ENCODE measurements around the gene ZNF367.
A peak's percentile ranks its signal among the peaks of the same experiment; 100 is the strongest.

Gene ZNF367

GRCh38 chr9:96420468-96421219, 2.5 kb upstream of the ZNF367 start:
- H3K27ac Mint-ChIP-seq: peak overlapping the region; percentile 92
- ATAC-seq: no peak
- H3K4me1 Mint-ChIP-seq: peaks cover 31% of the 10 kb centered on the region
- H3K9me3 Mint-ChIP-seq: no peaks in the 10 kb centered on the region
- H3K4me3 Mint-ChIP-seq: no peak overlapping the region
- no peaks in the 10 kb centered on the region for H3K36me3 Mint-ChIP-seq
- H3K27me3 Mint-ChIP-seq: no peaks in the 10 kb centered on the region

- peaks cover 31% of the 10 kb centered on the region for H3K4me1 Mint-ChIP-seq
- H3K27ac Mint-ChIP-seq: peak overlapping the region; percentile 92
- H3K27me3 Mint-ChIP-seq: no peaks in the 10 kb centered on the region
- H3K9me3 Mint-ChIP-seq: no peaks in the 10 kb centered on the region
- H3K36me3 Mint-ChIP-seq: no peaks in the 10 kb centered on the region
- no peak for ATAC-seq
- H3K4me3 Mint-ChIP-seq: peak overlapping the region; percentile 97
Measured at GRCh38 chr9:96419691-96419969, 1.5 kb upstream of the ZNF367 start.

GRCh38 chr9:96418920-96419690, 935 bp upstream of the ZNF367 start:
- Mint-ChIP-seq H3K36me3 (no peaks in the 10 kb centered on the region), H3K27me3 (no peaks in the 10 kb centered on the region), H3K4me1 (peaks cover 34% of the 10 kb centered on the region), H3K9me3 (no peaks in the 10 kb centered on the region), H3K4me3 (peak overlapping the region; percentile 97), H3K27ac (peak overlapping the region; percentile 92)
- ATAC-seq: peak; percentile 73

DNA sequence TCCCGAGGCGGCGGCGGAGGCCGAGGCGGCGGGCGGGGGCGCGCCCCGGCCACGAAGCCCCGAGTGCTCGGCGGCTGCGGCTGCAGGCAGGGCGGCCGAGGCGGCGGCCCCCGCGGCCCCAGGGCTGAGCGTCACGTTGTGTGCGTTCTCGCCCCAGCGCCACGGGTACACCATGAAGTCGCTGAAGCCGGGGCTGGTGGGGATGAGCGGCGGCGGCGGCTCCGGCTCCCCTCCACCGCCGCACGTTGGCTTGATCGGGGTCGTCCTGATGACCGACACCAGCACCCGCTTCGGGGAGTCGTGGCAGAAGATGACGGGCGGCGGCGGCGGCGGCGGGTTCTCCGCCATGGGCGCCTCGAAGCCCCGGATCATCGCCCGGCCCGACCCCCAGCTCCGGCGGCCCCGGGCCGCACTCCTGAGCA, 498 bp downstream of the ZNF367 start:
- H3K4me1 Mint-ChIP-seq: peaks cover 48% of the 10 kb centered on the region
- peak overlapping the region; percentile 97 for H3K4me3 Mint-ChIP-seq
- H3K9me3 Mint-ChIP-seq: no peaks in the 10 kb centered on the region
- ATAC-seq: no peak
- no peaks in the 10 kb centered on the region for H3K36me3 Mint-ChIP-seq
- peak overlapping the region; percentile 92 for H3K27ac Mint-ChIP-seq
- H3K27me3 Mint-ChIP-seq: no peaks in the 10 kb centered on the region

DNA sequence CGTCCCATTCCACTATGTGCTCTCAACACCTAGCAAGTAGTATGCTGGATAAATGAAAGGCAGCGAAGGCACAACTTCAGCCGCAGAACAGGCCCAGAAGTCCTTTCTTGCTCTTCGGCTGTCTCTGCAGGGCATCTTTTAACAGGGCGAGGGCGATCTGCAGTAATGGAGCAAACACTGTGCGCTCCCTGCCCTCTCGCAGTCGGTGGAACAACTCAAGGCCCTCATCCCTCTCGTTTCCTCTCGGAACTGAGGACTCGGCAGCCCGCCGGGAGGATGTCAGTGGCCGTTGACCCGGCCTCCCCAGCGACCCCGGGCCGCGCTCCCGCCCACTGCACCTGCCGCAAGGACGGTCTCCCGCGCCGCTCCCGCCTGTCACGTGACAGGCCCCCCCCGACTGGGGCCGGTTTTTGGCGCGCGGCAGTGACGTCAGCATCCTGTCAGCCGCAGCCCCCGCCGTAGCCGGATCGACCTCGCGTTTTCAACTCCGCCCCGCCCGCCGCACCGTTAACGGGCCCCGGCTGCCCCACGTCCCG, 1.1 kb downstream of the ZNF367 start:
- Mint-ChIP-seq H3K27me3 (no peaks in the 10 kb centered on the region), H3K36me3 (no peaks in the 10 kb centered on the region), H3K4me1 (peaks cover 54% of the 10 kb centered on the region), H3K27ac (peak overlapping the region; percentile 87), H3K4me3 (peak overlapping the region; percentile 88), H3K9me3 (no peaks in the 10 kb centered on the region)
- ATAC-seq: peak; percentile 46

- Mint-ChIP-seq H3K27ac (peak overlapping the region; percentile 78), H3K4me3 (peak overlapping the region; percentile 78), H3K27me3 (no peaks in the 10 kb centered on the region), H3K4me1 (peaks cover 36% of the 10 kb centered on the region), H3K9me3 (no peaks in the 10 kb centered on the region), H3K36me3 (no peaks in the 10 kb centered on the region)
- peak; percentile 51 for ATAC-seq
Measured at GRCh38 chr9:96413302-96414221, 4.6 kb downstream of the ZNF367 start.

DNA sequence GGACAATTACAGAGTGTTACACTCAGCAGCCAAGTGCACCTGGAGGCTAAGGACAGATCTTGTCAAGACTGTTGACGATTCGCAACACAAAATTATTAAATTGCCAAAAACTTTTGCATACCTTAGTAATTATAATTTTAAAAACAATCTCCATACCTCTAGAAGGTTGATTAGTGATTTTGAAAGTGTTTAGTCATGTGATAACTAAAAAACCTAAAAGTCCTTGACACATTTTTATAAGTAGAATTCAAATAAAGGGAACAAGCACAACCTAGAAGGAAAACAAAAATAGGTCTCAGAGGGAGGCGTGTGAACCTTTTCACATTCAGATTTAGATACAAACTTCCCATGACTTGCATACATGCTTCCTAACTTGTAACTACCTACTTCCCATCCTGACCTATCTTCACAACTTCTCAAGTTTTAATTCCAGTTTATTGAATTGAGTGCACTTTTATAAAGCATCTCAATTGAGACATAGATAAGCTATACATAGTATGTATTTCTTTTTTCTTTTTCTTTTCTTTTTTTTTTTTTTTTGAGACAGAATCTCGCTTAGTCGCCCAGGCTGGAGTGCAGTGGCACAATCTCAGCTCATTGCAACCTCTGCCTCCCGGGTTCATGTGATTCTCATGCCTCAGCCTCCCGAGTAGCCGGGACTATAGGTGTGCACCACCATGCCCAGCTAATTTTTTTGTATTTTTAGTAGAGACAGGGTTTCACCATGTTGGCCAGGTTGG, 5.8 kb downstream of the ZNF367 start:
- Mint-ChIP-seq H3K27ac (peak overlapping the region; percentile 78), H3K9me3 (no peaks in the 10 kb centered on the region), H3K36me3 (peaks cover 2% of the 10 kb centered on the region), H3K4me1 (peaks cover 38% of the 10 kb centered on the region), H3K27me3 (no peaks in the 10 kb centered on the region), H3K4me3 (no peak overlapping the region)
- no peak for ATAC-seq

DNA sequence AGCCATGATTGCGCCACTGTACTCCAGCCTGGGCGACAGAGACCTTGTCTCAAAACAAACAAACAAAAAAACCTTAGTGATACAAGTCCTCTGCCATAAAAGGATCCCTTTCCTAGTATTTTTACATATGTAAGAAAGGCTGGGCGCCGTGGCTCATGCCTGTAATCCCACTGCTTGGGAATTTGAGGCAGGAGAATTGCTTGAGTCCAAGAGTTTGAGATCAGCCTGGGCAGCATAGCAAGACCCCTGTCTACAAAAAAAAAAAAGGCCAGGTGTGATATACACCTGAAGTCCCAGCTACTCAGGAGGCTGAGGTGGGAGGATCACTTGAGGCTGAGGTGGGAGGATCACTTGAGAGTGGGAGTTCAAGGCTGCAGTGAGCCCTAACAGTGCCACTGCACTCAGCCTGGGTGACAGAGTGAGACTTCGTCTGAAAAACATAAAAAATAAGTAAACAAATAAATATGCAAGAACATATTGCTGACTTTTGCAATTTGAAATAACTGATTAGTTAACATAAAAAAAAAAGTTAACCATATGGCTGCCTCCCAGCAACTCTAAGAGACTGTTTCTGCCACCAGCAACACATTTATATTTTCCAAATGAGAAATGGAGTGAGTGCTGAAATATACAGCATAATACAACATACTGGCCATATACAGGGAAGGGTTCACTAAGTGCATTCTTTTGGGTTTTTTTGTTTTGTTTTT, 6.9 kb downstream of the ZNF367 start:
- Mint-ChIP-seq H3K36me3 (peaks cover 7% of the 10 kb centered on the region), H3K27ac (no peak overlapping the region), H3K9me3 (no peaks in the 10 kb centered on the region), H3K27me3 (no peaks in the 10 kb centered on the region), H3K4me3 (no peak overlapping the region), H3K4me1 (peaks cover 34% of the 10 kb centered on the region)
- no peak for ATAC-seq

DNA sequence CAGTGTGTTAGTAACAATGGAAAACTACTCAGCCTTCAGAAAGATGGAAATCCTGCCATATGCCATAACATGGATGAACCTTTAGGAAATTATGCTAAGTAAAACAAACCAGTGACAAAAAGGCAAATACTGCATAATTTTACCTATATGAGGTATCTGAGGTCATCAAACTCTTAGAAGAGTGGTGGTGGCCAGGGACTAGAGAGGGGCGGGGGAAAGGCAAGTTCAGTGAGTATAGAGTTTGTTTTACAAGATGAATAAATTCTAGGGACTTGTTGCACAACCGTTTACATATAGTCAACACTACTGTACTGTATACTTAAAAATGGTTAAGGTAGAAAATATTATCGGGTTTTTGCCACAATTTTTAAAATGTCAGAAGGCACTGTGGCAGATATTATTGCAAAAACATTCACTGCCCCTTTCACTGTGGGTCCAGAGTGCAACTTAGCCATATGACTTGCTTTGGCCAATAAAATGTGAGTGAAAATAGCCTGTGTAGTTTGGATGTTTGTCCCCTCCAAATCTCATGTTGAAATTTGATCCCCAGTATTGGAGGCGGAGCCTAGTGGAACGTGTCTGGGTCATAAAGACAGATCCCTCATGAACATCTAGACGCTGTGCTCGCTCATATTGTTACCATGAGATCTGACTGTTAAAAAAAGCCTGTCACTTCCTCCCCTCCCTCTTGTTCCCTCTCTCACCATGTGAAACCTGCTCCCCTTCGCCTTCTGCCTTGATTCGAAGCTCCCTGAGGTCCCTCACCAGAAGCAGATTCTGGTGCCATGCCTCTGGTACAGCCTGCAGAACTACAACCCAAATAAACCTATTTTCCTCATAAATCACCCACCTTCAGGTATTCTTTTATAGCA, 9.5 kb downstream of the ZNF367 start:
- H3K4me1 Mint-ChIP-seq: peaks cover 26% of the 10 kb centered on the region
- no peaks in the 10 kb centered on the region for H3K9me3 Mint-ChIP-seq
- no peak overlapping the region for H3K4me3 Mint-ChIP-seq
- ATAC-seq: no peak
- H3K36me3 Mint-ChIP-seq: peaks cover 7% of the 10 kb centered on the region
- H3K27ac Mint-ChIP-seq: peak overlapping the region; percentile 3
- no peaks in the 10 kb centered on the region for H3K27me3 Mint-ChIP-seq

DNA sequence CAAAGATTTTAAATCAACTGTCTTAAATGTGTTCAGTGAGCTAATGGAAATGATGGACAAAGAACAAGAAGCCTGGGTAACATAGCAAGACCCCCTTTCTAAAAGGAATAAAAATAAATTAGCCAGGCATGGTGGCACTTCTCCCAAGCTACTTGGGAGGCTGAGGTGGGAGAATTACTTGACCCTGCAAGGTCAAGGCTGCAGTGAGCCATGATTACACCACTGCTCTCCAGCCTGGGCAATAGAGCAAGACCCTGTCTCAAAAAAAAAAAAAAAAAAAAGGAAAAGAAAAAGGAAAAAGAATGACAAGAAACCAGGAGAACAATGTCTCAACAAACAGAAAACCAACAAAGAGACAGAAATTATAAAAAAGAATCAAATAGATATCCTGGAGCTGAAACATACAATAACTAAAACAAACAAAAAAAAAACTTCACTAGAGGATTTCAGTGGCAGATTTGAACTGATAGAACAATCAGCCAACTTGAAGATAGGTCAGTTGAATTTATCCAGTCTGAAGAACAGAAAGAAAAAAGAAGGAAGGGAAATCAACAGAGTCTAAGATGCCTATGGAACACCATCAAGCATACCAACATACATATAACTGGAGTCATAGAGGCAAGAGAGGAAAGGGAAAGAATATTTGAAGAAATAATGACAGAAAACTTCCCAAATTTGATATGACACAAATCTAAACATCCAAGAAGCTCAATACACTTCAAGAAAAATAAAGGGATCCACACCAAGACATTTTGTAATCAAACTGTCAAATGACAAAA, 17.8 kb downstream of the ZNF367 start:
- Mint-ChIP-seq H3K27me3 (no peaks in the 10 kb centered on the region), H3K9me3 (peaks cover 9% of the 10 kb centered on the region), H3K4me1 (peaks cover 13% of the 10 kb centered on the region), H3K36me3 (peaks cover 17% of the 10 kb centered on the region), H3K4me3 (no peak overlapping the region), H3K27ac (peak overlapping the region; percentile 64)
- no peak for ATAC-seq

DNA sequence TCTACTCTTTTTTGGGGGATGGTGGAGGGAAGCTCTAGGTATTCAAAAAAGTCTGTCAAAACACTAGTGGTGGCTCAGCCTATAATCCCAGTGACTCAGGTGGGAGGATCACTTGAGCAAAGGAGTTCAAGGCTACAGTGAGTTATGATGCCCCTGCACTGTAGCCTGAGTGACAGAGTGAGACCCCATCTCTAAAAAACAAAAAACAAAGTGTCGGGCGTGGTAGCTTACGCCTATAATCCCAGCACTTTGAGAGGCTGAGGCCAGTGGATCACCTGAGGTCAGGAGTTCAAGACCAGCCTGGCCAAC, 18.9 kb downstream of the ZNF367 start:
- peaks cover 9% of the 10 kb centered on the region for H3K9me3 Mint-ChIP-seq
- H3K27ac Mint-ChIP-seq: peak overlapping the region; percentile 64
- peaks cover 17% of the 10 kb centered on the region for H3K36me3 Mint-ChIP-seq
- peaks cover 13% of the 10 kb centered on the region for H3K4me1 Mint-ChIP-seq
- ATAC-seq: no peak
- no peaks in the 10 kb centered on the region for H3K27me3 Mint-ChIP-seq
- no peak overlapping the region for H3K4me3 Mint-ChIP-seq

DNA sequence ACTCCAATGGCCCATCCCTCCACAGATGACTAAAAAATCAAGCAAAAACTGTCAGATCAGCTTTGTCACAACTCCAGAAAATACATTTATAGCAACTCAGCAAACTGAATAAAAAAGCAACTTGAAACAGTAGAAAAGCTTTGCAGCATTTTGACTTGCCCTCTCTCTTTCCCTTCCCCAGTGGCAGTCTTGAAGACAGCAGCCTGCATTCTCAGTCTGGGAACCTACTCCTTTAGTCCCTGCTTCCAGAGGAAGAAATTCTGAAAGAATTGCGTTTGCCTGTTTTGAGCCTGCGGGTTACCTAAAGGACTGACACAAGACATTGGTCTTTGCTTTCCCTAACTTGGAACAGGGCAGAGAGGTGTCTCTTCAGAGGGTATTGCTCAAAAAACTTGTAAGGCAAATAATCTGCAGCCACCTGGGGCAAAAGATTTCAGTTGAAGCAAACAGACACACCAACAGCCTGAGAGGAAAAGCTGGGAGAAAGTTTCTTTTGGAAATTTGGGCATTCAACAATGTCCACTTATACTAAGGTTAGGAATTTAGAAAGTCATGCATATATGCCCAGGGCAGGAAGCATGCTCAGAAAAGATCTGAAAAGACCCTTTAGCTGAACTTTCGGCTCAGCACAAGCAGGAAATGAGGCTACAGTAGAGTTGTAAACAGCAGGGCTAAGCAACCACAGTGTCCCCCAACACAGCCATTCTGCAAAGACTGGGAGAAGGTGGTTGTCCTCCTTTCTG, 19.4 kb downstream of the ZNF367 start:
- H3K36me3 Mint-ChIP-seq: peaks cover 17% of the 10 kb centered on the region

More for the DNA sequence above, 19.4 kb downstream of the ZNF367 start:
- peak overlapping the region; percentile 64 for H3K27ac Mint-ChIP-seq
- H3K4me3 Mint-ChIP-seq: no peak overlapping the region
- ATAC-seq: no peak
- H3K4me1 Mint-ChIP-seq: peaks cover 13% of the 10 kb centered on the region
- no peaks in the 10 kb centered on the region for H3K27me3 Mint-ChIP-seq
- peaks cover 9% of the 10 kb centered on the region for H3K9me3 Mint-ChIP-seq

Measured in stimulated activated memory B cell treated with anti-CD40 and anti-IgM and Interleukin-4, amounts not matched to agents 10 μg/mL and 1 μg/mL and 100 μg/mL, for 72 hours (primary cell).